Endothelial cell (in vitro differentiated cells): Measurements from ENCODE around the gene ABI3BP. TPM values are rescaled to one million over a fixed set of nuclear protein-coding genes. Genes with fewer than 3 reads are reported as not detected.

Experiments used
- DNase-seq: peaks from one replicate; pipeline ENCODE4 v3.0.0; 2021; ENCODE audit warnings: low spot score
- H3K27ac Mint-ChIP-seq: one replicate; pipeline ENCODE4 v1.8.0; 2021; ENCODE audit warnings: mixed read lengths, inconsistent platforms; ENCODE audit not compliant: unreplicated experiment
- H3K27me3 Mint-ChIP-seq: one replicate; pipeline ENCODE4 v1.8.0; 2021; ENCODE audit warnings: mild to moderate bottlenecking, moderate library complexity, mixed read lengths, inconsistent platforms; ENCODE audit not compliant: unreplicated experiment
- H3K36me3 Mint-ChIP-seq: one replicate; pipeline ENCODE4 v1.8.0; 2021; ENCODE audit warnings: mild to moderate bottlenecking, low read depth, mixed read lengths, inconsistent platforms; ENCODE audit not compliant: unreplicated experiment
- H3K4me1 Mint-ChIP-seq: one replicate; pipeline ENCODE4 v1.8.0; 2021; ENCODE audit warnings: mild to moderate bottlenecking, mixed read lengths, inconsistent platforms; ENCODE audit not compliant: unreplicated experiment
- H3K4me3 Mint-ChIP-seq: one replicate; pipeline ENCODE4 v1.8.0; 2021; ENCODE audit warnings: mild to moderate bottlenecking, mixed read lengths, inconsistent platforms; ENCODE audit not compliant: unreplicated experiment
- H3K9me3 Mint-ChIP-seq: one replicate; pipeline ENCODE4 v1.8.0; 2021; ENCODE audit warnings: mixed read lengths, inconsistent platforms; ENCODE audit not compliant: unreplicated experiment
- total RNA-seq: library from RNA; stranded (reverse); fragmentation: NEBNext Ultra II Directional; extraction: Animal tissue kit (Norgen Biotek cat#: 25700); gene quantifications from one replicate; pipeline ENCODE4 v1.2.1, GENCODE V29; 2021; ENCODE audit not compliant: unreplicated experiment
- TF ChIP-seq, protein P1 (sequence below): fragments of 200-600 bp; sonication (generic); IDR thresholded peaks from one replicate; pipeline ENCODE4 v1.5.0; 2021; ENCODE audit warnings: antibody characterized with exemption; ENCODE audit not compliant: unreplicated experiment

Gene ABI3BP
- total RNA-seq, 1 donor from 2014 or later: 0.26 TPM

DNA sequence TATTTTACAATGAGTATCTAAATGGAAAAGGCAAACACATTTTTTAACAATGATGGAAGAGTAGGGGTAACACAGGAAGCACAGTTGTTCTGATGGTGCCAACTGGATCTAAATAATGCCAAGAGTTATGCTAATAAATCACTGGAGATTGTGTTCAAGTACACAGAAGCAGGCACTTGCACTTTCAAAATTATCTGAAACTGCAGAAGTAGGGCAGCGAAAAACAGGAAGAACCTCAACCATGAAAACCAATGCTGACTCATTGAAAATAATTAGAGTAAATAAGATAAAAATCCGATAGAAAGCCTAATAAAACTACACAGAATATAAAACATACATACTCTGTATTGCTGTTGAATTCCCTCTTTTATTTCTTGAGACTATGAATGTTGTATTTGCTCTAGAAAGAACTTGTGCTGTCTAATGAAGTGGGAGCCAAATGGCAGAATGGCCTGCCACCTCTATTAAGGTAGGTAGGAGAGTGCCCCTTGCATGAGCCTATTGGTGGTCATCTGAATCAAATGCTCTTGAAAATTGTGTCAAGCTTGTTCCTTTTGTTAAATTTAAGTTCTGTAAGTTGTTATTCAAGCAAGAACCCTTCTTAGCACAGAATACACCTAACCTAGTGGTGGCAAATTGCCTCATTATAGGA is 93.7 kb downstream of the ABI3BP start:
- H3K27me3 Mint-ChIP-seq: no peaks in the 10 kb centered on the region
- no peak for DNase-seq
- no peaks in the 10 kb centered on the region for H3K4me1 Mint-ChIP-seq
- no peak overlapping the region for H3K27ac Mint-ChIP-seq
- no peaks in the 10 kb centered on the region for H3K36me3 Mint-ChIP-seq
- no peak overlapping the region for H3K4me3 Mint-ChIP-seq
- H3K9me3 Mint-ChIP-seq: no peaks in the 10 kb centered on the region
- TF ChIP-seq, protein P1, sequence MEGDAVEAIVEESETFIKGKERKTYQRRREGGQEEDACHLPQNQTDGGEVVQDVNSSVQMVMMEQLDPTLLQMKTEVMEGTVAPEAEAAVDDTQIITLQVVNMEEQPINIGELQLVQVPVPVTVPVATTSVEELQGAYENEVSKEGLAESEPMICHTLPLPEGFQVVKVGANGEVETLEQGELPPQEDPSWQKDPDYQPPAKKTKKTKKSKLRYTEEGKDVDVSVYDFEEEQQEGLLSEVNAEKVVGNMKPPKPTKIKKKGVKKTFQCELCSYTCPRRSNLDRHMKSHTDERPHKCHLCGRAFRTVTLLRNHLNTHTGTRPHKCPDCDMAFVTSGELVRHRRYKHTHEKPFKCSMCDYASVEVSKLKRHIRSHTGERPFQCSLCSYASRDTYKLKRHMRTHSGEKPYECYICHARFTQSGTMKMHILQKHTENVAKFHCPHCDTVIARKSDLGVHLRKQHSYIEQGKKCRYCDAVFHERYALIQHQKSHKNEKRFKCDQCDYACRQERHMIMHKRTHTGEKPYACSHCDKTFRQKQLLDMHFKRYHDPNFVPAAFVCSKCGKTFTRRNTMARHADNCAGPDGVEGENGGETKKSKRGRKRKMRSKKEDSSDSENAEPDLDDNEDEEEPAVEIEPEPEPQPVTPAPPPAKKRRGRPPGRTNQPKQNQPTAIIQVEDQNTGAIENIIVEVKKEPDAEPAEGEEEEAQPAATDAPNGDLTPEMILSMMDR: no peak

DNA sequence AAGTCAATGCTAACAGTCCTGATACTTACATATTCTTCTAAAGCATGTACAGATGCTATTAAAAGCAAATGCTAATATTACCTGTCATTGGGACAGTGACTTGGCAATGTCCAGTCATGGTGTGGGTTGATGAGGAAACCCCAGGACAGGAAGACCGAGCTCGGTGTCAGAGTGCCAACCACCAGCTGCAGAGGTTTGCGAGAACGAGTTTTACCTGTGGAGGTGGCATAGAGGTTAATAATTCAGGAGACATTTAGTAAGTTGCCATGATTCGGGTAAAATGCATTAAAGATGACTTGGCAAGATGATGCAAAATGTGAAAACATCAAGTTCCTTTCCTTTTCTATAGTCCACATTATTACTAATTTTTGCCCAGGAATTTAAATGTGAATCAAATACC is 94.5 kb downstream of the ABI3BP start:
- Mint-ChIP-seq H3K36me3 (no peaks in the 10 kb centered on the region), H3K4me3 (no peak overlapping the region), H3K27ac (no peak overlapping the region), H3K27me3 (no peaks in the 10 kb centered on the region), H3K4me1 (no peaks in the 10 kb centered on the region), H3K9me3 (no peaks in the 10 kb centered on the region)
- no peak for DNase-seq
- TF ChIP-seq, protein P1: no peak

DNA sequence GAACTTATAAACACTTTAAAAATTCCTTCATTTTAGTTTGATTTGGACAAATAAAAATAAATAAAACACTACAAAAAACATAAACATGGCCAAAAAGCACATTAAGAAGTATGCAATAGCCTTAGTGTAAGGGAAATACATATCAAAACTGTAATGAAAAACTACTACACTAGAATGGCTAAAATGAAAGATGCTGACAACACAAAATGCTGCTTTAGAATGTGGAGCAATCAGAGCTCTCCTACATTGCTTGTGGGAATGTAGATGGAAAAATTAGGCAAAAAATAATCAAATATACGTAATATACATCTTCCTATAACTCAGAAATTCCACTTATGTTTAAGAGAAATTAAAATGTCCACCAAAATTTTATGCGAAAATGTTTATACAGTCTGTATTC is 96.2 kb downstream of the ABI3BP start:
- no peaks in the 10 kb centered on the region for H3K36me3 Mint-ChIP-seq
- H3K4me1 Mint-ChIP-seq: no peaks in the 10 kb centered on the region
- no peaks in the 10 kb centered on the region for H3K9me3 Mint-ChIP-seq
- no peak overlapping the region for H3K4me3 Mint-ChIP-seq
- TF ChIP-seq, protein P1: no peak
- DNase-seq: no peak
- no peak overlapping the region for H3K27ac Mint-ChIP-seq
- H3K27me3 Mint-ChIP-seq: no peaks in the 10 kb centered on the region

DNA sequence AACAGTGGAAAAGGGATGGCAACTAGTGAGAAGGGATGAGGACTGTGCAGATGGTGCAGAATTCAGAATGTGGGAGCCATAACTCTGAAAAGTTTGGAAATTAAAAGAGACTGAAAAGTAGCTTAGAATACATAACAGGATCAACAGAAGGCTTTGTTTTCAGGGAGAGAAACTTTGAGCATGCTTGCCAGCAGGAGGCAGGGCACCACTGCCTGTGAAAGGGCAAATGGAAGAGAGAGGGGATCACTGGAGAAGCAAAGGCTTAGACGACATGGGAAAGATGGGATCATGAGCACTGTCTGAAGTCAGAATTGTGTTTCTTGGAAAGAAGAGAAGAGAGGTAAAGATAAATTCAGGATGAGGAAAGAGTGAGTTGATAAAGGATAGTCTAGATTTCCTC is 99.6 kb downstream of the ABI3BP start:
- H3K4me1 Mint-ChIP-seq: peaks cover 2% of the 10 kb centered on the region
- no peaks in the 10 kb centered on the region for H3K9me3 Mint-ChIP-seq
- TF ChIP-seq, protein P1: no peak
- DNase-seq: peak; percentile 56
- H3K36me3 Mint-ChIP-seq: no peaks in the 10 kb centered on the region
- no peaks in the 10 kb centered on the region for H3K27me3 Mint-ChIP-seq
- no peak overlapping the region for H3K27ac Mint-ChIP-seq
- H3K4me3 Mint-ChIP-seq: no peak overlapping the region

DNA sequence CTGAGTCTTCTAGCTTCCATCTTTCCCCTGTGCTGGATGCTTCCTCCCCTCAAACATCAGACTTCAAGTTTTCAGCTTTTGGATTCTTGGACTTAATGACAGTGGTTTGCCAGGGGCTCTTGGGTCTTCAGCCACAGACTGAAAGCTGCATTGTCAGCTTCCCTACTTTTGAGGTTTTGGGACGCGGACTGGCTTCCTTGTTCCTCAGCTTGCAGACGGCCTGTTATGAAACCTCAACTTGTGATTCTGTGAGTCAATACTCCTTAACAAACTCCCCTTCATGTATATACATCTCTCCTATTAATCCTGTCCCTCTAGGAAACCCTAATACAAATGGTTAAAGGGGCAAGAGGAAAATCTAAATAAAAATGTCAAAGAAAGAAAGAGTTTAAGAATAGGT is 100.1 kb downstream of the ABI3BP start:
- DNase-seq: no peak
- Mint-ChIP-seq H3K4me1 (peaks cover 2% of the 10 kb centered on the region), H3K36me3 (no peaks in the 10 kb centered on the region), H3K9me3 (no peaks in the 10 kb centered on the region), H3K27me3 (no peaks in the 10 kb centered on the region), H3K27ac (no peak overlapping the region), H3K4me3 (no peak overlapping the region)
- TF ChIP-seq, protein P1: no peak
